Lung (tissue), 12 donors: Measurements from ENCODE around the gene SPR. TPM values are rescaled to one million over a fixed set of nuclear protein-coding genes. Genes with fewer than 3 reads are reported as not detected.
"Not testable (repeated sequence)": the region's sequence is repeated elsewhere in the genome, so short reads cannot be mapped to it uniquely, and the experiment has no call there.

Experiments used
- ATAC-seq: fragments of 200-7000 bp; cut with Tn5 transposase; one replicate; pipeline ENCODE4 v1.9.1; 2020; ENCODE audit warnings: moderate number of reproducible peaks; ENCODE audit not compliant: insufficient read depth, low FRiP score
- DNase-seq, 3 donors: peaks; one replicate each; pipeline ENCODE4 v3.0.0-alpha.2; 2013 to 2017
- H3K27ac ChIP-seq, 2 donors: one replicate each; pipeline ENCODE4 v1.5.1; 2013; ENCODE audit warnings: mild to moderate bottlenecking in 2 of 2, moderate library complexity in 2 of 2, control low read depth in 1 of 2, inconsistent platforms in 1 of 2, low read depth in 1 of 2, low read length in 1 of 2
- H3K27me3 ChIP-seq, 3 donors: one replicate each; pipeline ENCODE4 v1.5.1; 2013; ENCODE audit warnings: low read length in 2 of 3; ENCODE audit not compliant: control insufficient read depth in 3 of 3, insufficient read depth in 3 of 3
- H3K36me3 ChIP-seq, 4 donors: one replicate each; pipeline ENCODE4 v1.5.1; 2013; ENCODE audit warnings: low read length in 4 of 4, mild to moderate bottlenecking in 1 of 4, moderate library complexity in 1 of 4; ENCODE audit not compliant: control insufficient read depth in 4 of 4, insufficient read depth in 4 of 4
- H3K4me1 ChIP-seq, 5 donors: one replicate each; pipeline ENCODE4 v1.5.1; 2013; ENCODE audit warnings: low read length in 5 of 5, mild to moderate bottlenecking in 2 of 5, moderate library complexity in 1 of 5; ENCODE audit not compliant: control insufficient read depth in 5 of 5, insufficient read depth in 5 of 5
- H3K4me3 ChIP-seq: one replicate; pipeline ENCODE4 v1.5.1; 2013; ENCODE audit warnings: mild to moderate bottlenecking, control low read depth, moderate library complexity
- H3K9ac ChIP-seq, 2 donors: one replicate each; pipeline ENCODE4 v1.5.1; 2013; ENCODE audit warnings: low read length in 2 of 2, control low read depth in 1 of 2; ENCODE audit not compliant: insufficient read depth in 1 of 2
- H3K9me3 ChIP-seq, 4 donors: one replicate each; pipeline ENCODE4 v1.5.1; 2013; ENCODE audit warnings: low read length in 3 of 4, mild to moderate bottlenecking in 1 of 4, moderate library complexity in 1 of 4; ENCODE audit not compliant: control insufficient read depth in 4 of 4, insufficient read depth in 3 of 4
- WGBS, 2 donors: extraction: QIAGEN DNeasy Blood & Tissue Kit; methylation state at CpG; one replicate each; pipeline ENCODE4 v1.1.7; 2013; 5-methylcytosine and 5-hydroxymethylcytosine counted together
- polyA plus RNA-seq, 2 donors: library from polyadenylated mRNA; stranded (reverse); fragments of 200-250 nt; gene quantifications; one replicate each; pipeline ENCODE4 v1.2.1, GENCODE V29; 2013
- total RNA-seq, 2 donors: library from RNA; depleted of rRNA in 1 of 2; stranded (reverse); fragments of >200 nt in 1 of 2; gene quantifications; one replicate each; pipeline ENCODE4 v1.2.1, GENCODE V29; 2014 to 2021
- TF ChIP-seq, protein P1 (sequence below): IDR thresholded peaks from 2 replicates; pipeline ENCODE4 v1.5.1; 2012; ENCODE audit warnings: mild to moderate bottlenecking; ENCODE audit errors: control extremely low read depth, extremely low read depth
- donor health status: control.
- donor health status: control.
- donor health status: Bipolar disorder and iron deficiency.
- donor health status: healthy.
- donor health status: DM: yes; HTN: yes; CAD: no.

Gene SPR
- total and polyA plus RNA-seq, 4 donors, result 11.1 to 38.0 (median 31.9) TPM

DNA sequence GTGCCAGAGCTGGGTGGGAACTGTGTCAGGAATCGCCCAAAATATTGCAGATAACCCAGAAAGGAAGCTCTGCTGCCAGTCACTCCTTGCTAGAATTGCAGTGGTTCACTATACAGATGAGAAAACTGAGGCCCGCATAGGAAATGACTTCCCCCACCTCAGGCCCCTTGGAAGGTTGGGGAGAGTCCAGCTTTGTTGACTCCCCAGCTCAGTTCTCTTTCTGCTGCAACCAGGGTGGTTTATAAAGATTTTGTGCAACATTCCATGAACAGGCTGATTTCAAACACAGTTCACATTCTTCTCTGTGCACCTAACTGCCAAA lies 11.3 kb downstream of the SPR start:
- 83% methylated on average over 2 of the region's 2 CpGs for WGBS, 2 donors
- Histone ChIP-seq H3K9ac (no peak overlapping the region), H3K36me3 (no peaks in the 10 kb centered on the region), H3K27ac (no peak overlapping the region), H3K9me3 (peaks cover 0 to 2% (median 0%) of the 10 kb centered on the region in 4 donors), H3K4me3 (no peak overlapping the region), H3K27me3 (peaks cover 0 to 57% (median 38%) of the 10 kb centered on the region in 3 donors), H3K4me1 (peaks cover 0 to 7% (median 6%) of the 10 kb centered on the region in 5 donors)
- ATAC-seq, result no peak
- TF ChIP-seq, protein P1, sequence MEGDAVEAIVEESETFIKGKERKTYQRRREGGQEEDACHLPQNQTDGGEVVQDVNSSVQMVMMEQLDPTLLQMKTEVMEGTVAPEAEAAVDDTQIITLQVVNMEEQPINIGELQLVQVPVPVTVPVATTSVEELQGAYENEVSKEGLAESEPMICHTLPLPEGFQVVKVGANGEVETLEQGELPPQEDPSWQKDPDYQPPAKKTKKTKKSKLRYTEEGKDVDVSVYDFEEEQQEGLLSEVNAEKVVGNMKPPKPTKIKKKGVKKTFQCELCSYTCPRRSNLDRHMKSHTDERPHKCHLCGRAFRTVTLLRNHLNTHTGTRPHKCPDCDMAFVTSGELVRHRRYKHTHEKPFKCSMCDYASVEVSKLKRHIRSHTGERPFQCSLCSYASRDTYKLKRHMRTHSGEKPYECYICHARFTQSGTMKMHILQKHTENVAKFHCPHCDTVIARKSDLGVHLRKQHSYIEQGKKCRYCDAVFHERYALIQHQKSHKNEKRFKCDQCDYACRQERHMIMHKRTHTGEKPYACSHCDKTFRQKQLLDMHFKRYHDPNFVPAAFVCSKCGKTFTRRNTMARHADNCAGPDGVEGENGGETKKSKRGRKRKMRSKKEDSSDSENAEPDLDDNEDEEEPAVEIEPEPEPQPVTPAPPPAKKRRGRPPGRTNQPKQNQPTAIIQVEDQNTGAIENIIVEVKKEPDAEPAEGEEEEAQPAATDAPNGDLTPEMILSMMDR, result no peak
- DNase-seq, result no peak

DNA sequence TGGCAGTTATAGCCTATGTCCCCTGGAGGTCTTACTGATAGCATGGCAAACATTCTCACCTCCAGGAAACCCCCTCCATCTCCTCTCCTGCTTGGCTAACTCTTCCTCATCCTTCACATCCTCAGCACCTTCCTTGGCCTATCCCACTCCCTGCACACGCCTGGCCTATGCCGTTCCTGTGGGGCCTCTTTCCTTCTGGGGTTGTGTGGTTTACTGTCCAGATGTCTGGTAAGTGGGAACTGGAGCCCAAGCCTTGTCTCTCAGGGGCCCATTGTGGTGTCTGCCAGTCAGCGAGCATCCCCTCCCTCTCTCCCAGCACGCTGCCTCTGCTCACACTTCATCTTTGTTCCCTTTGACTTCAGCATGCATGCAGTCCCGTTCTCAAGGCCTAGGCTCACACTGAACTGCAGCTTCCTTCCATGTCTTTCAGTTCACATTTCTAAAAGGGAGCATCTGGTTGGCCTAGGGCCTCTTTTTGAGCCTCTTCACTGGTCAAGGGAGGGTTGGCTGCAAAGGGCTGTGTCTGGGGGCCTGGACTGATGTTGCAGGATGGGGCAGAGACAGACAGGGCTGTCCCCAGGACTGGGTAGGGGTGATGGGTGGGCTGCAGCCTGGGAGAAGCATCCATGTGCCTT lies 13.1 kb downstream of the SPR start:
- H3K36me3 ChIP-seq, result no peaks in the 10 kb centered on the region
- H3K4me3 ChIP-seq, result no peak overlapping the region
- H3K27ac ChIP-seq, result no peak overlapping the region
- H3K4me1 ChIP-seq, result peaks cover 0 to 7% (median 6%) of the 10 kb centered on the region in 5 donors
- ATAC-seq, result no peak
- TF ChIP-seq, protein P1, result no peak
- peaks cover 0 to 2% (median 0%) of the 10 kb centered on the region in 4 donors for H3K9me3 ChIP-seq
- WGBS, 2 donors, result 75 to 77% methylated on average over 5 of the region's 5 CpGs
- no peak overlapping the region for H3K9ac ChIP-seq
- DNase-seq, result no peak
- peaks cover 0 to 55% (median 33%) of the 10 kb centered on the region in 3 donors for H3K27me3 ChIP-seq

- WGBS, 2 donors, result 41 to 62% methylated on average over 3 of the region's 3 CpGs
- Histone ChIP-seq H3K4me1 (no peaks in the 10 kb centered on the region), H3K9ac (no peak overlapping the region), H3K4me3 (no peak overlapping the region), H3K27me3 (peaks cover 0 to 54% (median 32%) of the 10 kb centered on the region in 3 donors), H3K9me3 (peaks cover 0 to 2% (median 0%) of the 10 kb centered on the region in 4 donors), H3K36me3 (no peaks in the 10 kb centered on the region), H3K27ac (no peak overlapping the region)
- ATAC-seq (no peak), DNase-seq (no peak)
- TF ChIP-seq, protein P1, result no peak
These were observed 14.2 kb downstream of the SPR start for GRCh38 chr2:72901426-72901825.

- H3K9ac ChIP-seq, H3K4me1 ChIP-seq, DNase-seq, H3K9me3 ChIP-seq, ATAC-seq, H3K27ac ChIP-seq, H3K4me3 ChIP-seq, H3K36me3 ChIP-seq: not testable (repeated sequence)
- H3K27me3 ChIP-seq, result peaks cover 5 to 67% (median 66%) of the 10 kb centered on the region in 3 donors
- WGBS, 2 donors, result 75 to 90% methylated on average over 13 of the region's 13 CpGs
These were observed 20.2 kb downstream of the SPR start for GRCh38 chr2:72907369-72907768.
